Type B pancreatic cell (in vitro differentiated cells): ENCODE data around the gene ATP2B1. TPM values are rescaled to one million over a fixed set of nuclear protein-coding genes. Genes with fewer than 3 reads are reported as not detected.
A peak's percentile ranks its signal among the peaks of the same experiment; 100 is the strongest.

ENCODE experiments used
- DNase-seq: peaks from one replicate; pipeline ENCODE4 v3.0.0; 2021; ENCODE audit warnings: mixed read lengths; ENCODE audit not compliant: unreplicated experiment; ENCODE audit errors: extremely low spot score
- H3K27ac Mint-ChIP-seq: 2 replicates; pipeline ENCODE4 v1.8.0; 2021; ENCODE audit warnings: mild to moderate bottlenecking, mixed read lengths
- H3K27me3 Mint-ChIP-seq: 2 replicates; pipeline ENCODE4 v1.8.0; 2021; ENCODE audit warnings: mixed read lengths
- H3K36me3 Mint-ChIP-seq: 2 replicates; pipeline ENCODE4 v1.8.0; 2021; ENCODE audit warnings: mixed read lengths
- H3K4me1 Mint-ChIP-seq: one replicate; pipeline ENCODE4 v1.8.0; 2021; ENCODE audit warnings: mixed read lengths; ENCODE audit not compliant: unreplicated experiment
- H3K4me3 Mint-ChIP-seq: 2 replicates; pipeline ENCODE4 v1.8.0; 2021; ENCODE audit warnings: mild to moderate bottlenecking, mixed read lengths
- H3K9me3 Mint-ChIP-seq: 2 replicates; pipeline ENCODE4 v1.8.0; 2021; ENCODE audit warnings: mixed read lengths
- CTCF ChIP-seq: fragments of 200-600 bp; sonication (generic); conservative IDR thresholded peaks from 2 replicates; pipeline ENCODE4 v1.5.0; 2021; ENCODE audit warnings: antibody characterized with exemption, mild to moderate bottlenecking
- total RNA-seq: library from RNA; stranded (reverse); gene quantifications from 2 replicates; pipeline ENCODE4 v1.2.1, GENCODE V29; 2021; ENCODE audit warnings: low replicate concordance

Gene ATP2B1
- total RNA-seq, 1 donor from 2014 or later, result 95.2 TPM

GRCh38 chr12:89648211-89648930 is 60.3 kb downstream of the ATP2B1 start:
- DNase-seq, result no peak
- Mint-ChIP-seq H3K36me3 (peaks cover 55% of the 10 kb centered on the region), H3K27ac (peak overlapping the region; percentile 61), H3K9me3 (no peaks in the 10 kb centered on the region), H3K4me3 (no peak overlapping the region), H3K27me3 (no peaks in the 10 kb centered on the region), H3K4me1 (peaks cover 32% of the 10 kb centered on the region)
- TF ChIP-seq CTCF, result no peak

GRCh38 chr12:89645434-89645833 is 63.2 kb downstream of the ATP2B1 start:
- no peak for TF ChIP-seq CTCF
- Mint-ChIP-seq H3K36me3 (peaks cover 57% of the 10 kb centered on the region), H3K4me1 (peaks cover 32% of the 10 kb centered on the region), H3K9me3 (no peaks in the 10 kb centered on the region), H3K27ac (no peak overlapping the region), H3K27me3 (no peaks in the 10 kb centered on the region), H3K4me3 (no peak overlapping the region)
- DNase-seq, result no peak

- Mint-ChIP-seq H3K27ac (no peak overlapping the region), H3K36me3 (peaks cover 43% of the 10 kb centered on the region), H3K27me3 (no peaks in the 10 kb centered on the region), H3K4me1 (peaks cover 28% of the 10 kb centered on the region), H3K4me3 (no peak overlapping the region), H3K9me3 (no peaks in the 10 kb centered on the region)
- TF ChIP-seq CTCF, result no peak
- DNase-seq, result no peak
Measured at GRCh38 chr12:89642959-89643358, 65.7 kb downstream of the ATP2B1 start.

- Mint-ChIP-seq H3K9me3 (no peaks in the 10 kb centered on the region), H3K4me3 (no peak overlapping the region), H3K4me1 (peaks cover 8% of the 10 kb centered on the region), H3K36me3 (peaks cover 32% of the 10 kb centered on the region), H3K27me3 (no peaks in the 10 kb centered on the region), H3K27ac (no peak overlapping the region)
- DNase-seq, result no peak
- TF ChIP-seq CTCF, result no peak
Measured at GRCh38 chr12:89636776-89637160, 71.9 kb downstream of the ATP2B1 start.

GRCh38 chr12:89636052-89636775 is 72.4 kb downstream of the ATP2B1 start:
- peaks cover 34% of the 10 kb centered on the region for H3K36me3 Mint-ChIP-seq

More at GRCh38 chr12:89636052-89636775, 72.4 kb downstream of the ATP2B1 start:
- no peak for TF ChIP-seq CTCF
- Mint-ChIP-seq H3K27ac (no peak overlapping the region), H3K4me1 (peaks cover 8% of the 10 kb centered on the region), H3K9me3 (no peaks in the 10 kb centered on the region), H3K27me3 (no peaks in the 10 kb centered on the region), H3K4me3 (no peak overlapping the region)
- no peak for DNase-seq
